T-helper 2 cell treated with Interferon-gamma antibody and Interleukin-4, amounts not matched to agents 100 ng/mL and 5 ng/mL, for 36 hours (primary cell): ENCODE measurements around the gene KCNQ2. TPM values are rescaled to one million over a fixed set of nuclear protein-coding genes. Genes with fewer than 3 reads are reported as not detected.
"Not testable (repeated sequence)": the region's sequence is repeated elsewhere in the genome, so short reads cannot be mapped to it uniquely, and the experiment has no call there.

Experiments used
- intact Hi-C: fragments of 100-400 bp; cut with micrococcal nuclease; formaldehyde crosslinking; loops from one replicate; pipeline ENCODE4 v1.15.1; 2023
- total RNA-seq: library from RNA; stranded (reverse); gene quantifications from 2 replicates; pipeline ENCODE4 v1.2.3, GENCODE V29; 2022

KCNQ2 gene
- total RNA-seq, 1 donor from 2014 or later, result 0.11 TPM

DNA sequence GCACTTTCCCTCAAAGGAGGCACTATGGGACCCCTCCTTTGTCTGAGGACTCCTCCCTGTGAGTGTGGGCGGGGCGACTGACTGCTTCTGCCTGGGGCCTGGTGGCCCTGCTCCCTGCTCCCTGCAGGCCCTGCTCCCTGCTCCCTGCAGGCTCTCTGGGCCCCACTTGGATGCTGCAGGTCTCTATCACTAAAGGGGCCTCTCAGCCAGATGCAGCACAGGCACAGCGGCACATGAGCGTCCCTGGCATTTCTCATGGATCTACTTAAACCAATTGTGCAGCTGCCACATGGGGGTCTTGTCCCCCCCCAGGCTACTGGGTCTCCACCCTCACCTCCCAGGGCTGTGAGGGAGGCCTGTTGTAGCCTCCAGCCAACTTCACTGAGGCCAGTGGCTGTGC, 18.6 kb upstream of the KCNQ2 start:
- intact Hi-C loops, result no loop called here

DNA sequence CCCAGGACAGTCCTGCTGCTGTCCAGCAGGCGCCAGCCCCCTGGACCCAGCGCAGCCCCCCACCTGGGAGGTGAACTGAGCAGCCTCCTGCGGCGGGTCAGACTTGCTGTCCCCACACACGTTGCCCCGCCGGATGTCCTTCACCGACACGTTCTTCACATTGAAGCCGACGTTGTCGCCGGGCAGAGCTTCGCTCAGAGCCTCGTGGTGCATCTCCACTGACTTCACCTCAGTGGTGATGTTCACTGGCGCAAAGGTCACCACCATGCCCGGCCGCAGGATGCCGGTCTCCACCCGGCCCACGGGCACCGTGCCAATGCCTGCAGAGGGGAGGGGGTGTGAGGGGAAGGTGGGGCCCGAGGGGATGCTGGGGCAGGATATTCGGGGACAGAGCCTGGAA, 18.0 kb upstream of the KCNQ2 start:
- intact Hi-C loops, result no loop called here

DNA sequence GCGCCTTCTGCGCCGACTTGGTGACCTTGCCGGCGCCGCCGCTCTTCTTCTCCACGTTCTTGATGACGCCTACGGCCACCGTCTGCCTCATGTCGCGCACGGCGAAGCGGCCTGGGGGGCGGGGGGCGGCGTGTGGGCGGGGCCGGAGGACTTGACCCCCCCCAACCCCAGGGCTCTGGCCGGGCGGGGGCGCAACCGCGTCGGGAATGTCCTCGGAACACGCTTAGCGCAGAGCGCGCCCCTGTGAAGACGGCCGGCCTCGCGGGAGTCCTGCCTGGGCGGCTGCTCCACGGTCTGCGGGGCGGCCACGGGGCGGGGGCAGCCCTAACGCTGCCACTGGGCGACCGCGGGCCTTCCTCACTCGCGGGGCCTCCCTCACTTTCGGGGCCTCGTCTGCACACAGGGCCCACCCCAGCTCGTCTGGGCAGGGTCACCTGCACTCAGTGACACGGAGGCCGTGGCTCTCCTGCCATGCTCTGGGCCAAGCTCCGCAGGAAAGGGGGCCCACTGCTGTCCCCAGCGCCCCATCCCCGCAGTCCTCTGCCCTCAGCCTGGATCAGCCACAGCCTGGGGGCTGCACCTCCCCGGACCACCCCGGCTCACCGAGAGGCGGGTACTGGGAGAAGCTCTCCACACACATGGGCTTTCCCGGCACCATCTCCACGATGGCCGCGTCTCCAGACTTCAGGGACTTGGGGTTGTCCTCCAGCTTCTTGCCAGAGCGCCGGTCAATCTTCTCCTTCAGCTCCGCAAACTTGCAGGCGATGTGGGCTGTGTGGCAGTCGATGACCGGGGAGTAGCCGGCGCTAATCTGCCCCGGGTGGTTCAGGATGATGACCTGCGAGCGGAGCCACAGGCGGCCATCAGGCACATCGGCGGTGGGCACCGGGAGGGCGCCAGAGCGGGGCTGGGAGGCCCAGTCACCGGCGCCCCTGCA, 16.1 kb upstream of the KCNQ2 start:
- intact Hi-C loops, result no loop called here

DNA sequence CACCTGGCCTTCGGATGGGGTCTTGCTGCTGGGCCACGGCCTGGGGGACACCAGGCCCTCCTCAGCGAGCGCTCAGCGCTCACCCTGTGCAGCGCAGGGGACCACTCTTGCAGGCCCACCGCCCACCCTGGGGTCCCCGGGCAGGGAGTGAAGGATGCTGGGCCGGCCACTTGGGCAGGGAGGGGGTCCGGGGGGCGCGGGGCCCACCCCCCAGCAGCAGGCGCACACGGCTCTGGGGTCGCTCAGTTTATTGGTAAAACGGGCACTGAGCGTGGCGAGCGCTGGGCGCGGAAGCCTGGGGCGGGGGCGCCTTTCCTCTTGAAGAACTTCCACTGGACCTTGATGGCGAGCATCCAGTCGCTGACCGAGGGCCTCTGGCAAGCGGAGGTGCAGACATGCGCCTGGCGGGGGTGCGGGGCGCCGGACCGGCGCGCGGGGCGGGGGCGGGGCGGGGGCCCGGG, 15.4 kb upstream of the KCNQ2 start:
- intact Hi-C loops, result no loop called here

DNA sequence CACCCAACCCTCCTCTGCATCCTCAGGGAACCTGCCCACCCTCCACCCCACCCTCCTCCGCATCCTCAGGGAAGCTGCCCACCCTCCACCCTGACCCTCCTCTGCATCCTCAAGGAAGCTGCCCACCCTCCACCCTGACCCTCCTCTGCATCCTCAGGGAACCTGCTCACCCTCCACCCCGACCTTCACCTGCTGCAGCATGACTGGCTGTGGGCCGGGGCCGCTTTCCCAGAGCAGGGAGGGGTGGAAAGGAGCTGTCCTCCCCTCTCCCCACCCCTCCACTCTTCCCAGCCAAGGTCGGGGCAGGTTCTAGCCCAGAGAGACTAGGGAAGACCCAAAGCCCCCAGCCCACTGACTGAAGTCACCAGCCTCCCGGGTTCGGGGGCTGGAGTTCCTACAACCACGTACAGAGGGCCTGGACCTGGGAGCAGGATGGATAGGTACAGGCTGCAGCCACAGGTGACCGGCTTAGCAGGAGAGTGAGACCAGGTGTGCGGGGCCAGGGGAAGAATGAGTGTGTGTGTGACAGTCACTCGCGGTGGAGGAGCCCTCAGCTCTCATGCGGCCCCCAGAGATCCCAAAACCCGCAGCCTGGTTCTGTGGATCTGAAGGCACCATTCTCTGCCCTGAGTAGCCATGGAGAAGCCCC, 14.8 kb upstream of the KCNQ2 start:
- intact Hi-C loops, result no loop called here

DNA sequence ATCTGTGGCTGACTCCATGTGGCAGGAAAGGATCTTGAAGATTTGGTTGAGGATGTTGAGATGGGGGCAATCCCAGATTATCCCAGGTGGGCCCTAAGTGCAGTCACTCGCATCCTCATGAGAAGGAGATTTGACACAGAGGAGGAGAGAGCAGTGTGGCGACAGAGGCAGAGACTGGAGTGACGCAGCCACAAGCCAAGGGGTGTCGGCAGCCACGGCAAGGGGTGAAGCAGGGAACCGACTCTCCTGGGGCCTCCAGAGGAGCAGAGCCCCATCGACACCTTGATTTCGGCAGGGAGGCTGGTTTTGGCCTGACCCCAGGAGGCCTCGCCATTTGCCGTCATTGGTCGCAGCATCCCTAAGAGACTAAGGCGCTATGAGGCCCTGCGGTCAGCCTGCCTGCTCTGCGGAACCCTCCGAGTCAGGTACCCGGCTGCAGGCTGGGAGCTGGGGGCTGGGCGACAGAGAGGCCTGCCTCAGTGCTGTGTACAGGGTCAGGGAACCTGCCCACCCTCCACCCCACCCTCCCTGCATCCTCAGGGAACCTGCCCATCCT, 13.9 kb upstream of the KCNQ2 start:
- intact Hi-C loops, result no loop called here

DNA sequence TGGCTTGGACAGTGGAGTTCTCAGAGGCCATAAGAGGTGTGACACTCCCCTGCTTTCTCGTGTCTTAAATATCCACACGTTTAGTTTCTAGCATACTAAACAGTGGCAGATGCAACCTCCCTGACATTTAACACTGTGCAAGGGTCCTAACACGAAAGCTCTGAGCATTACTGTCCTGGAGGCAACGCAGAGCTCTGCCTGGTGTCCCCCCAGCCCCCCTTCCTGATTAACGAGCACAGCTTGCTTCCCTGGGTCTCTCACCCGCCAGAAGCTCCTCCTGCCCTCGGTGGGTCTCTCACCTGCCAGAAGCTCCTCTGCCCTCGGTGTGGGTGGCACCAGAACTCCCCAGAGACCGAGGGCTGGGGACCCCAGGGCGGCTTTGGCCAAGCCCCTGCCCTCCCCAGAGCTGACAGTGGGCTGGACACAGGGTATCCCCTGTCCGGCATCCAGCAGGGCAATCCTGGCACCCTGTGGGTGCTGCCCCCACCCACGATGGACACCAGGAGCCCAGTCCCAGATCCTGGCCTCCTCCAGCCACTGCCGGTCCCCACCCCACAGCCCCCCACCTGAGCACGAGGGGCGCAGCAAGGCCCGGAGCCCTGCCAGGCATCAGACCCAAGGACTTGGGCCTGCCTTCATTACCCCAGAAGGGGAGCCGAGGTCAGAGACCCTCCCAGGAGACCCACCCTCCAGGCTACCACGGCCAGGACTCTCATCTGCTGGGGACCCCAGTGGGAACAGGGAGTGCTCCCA, 12.4 kb upstream of the KCNQ2 start:
- intact Hi-C loops, result no loop called here

DNA sequence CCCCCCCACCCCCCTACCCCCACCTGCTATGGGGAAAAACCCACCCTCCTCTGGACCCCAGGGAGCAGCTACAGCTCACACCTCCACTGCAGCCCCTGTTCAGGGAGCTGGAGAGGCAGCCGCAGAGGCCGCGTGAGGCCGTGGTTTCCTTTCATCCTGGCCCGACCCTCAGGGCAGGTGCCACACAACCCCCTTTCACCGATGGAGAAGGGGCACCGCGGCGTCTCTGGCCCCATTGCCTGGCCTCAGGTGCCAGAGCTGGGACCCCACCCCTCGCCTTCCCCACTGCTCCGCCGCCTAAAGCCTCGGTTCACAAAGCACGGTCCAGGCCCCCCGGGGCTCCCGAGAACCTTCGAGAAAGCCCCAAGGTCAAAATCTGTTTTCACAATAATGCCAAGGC, 11.8 kb upstream of the KCNQ2 start:
- intact Hi-C loops, result no loop called here

DNA sequence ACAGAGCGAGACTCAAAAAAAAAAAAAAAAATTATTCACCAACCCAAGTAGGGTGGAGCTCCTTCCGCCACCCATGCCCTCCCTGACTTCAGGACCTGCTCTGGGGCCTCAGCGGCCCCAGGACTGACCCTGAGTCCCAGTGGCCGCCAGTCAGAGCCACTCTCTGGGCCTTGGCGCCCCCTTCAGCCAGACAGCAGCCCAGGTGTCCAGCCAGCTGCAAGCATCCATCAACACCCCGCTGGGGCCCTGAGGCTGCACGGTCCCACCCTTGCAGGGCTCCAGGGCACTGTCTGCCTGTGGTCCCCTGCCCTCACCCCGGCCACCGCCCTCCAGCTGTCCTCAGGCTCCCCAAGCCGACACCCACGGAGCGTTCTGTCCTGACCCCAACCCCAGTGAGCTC, 11.4 kb upstream of the KCNQ2 start:
- intact Hi-C loops, result no loop called here

DNA sequence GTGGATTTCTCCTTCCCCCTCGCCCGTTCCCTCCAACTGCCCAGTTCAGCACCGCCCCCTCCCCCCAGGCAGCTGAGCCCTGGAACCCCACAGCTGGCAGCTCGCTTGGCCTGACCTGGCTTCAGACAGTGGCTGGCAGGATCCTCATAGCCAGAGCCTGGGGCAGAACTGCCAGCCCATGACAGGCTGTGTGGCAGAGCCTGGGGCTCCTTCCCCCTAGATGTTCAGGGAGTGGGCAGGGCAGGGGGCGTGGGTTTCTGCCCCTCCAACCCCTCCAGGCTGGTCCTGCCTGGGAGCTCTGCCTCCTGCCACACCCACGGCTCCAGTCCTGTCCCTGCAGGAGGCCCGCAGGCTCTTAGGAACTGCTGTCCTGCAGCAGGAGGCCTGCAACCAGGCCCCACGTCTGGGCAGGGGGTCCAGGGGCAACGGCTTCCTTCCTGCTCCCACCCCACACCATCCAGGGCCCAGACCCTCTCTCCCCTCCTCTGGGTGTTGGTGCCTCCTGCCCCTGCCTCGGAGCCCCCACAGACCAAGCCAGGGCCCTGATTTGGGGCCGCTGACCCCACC, 9.6 kb upstream of the KCNQ2 start:
- intact Hi-C loops, result no loop called here

DNA sequence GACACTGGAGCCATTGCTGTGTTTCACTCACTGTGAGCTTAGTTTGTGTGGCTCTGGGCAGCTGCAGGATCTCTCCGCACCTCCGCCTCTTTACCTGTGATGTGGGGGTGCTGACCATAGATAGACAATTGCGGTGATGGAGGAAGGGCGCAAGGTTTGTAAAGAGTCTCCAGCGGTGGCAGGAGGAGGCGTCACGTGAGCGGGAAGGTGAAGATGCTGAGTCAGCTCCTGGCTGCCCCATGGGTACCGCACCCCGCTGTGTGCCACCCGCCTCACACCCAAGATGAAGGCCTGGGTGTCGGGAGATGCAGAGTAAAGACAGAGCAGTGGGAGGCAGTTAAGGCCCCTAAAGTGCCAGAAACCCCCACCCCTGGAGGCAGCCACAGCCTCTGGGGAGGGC, 9.0 kb upstream of the KCNQ2 start:
- intact Hi-C loops, result no loop called here

DNA sequence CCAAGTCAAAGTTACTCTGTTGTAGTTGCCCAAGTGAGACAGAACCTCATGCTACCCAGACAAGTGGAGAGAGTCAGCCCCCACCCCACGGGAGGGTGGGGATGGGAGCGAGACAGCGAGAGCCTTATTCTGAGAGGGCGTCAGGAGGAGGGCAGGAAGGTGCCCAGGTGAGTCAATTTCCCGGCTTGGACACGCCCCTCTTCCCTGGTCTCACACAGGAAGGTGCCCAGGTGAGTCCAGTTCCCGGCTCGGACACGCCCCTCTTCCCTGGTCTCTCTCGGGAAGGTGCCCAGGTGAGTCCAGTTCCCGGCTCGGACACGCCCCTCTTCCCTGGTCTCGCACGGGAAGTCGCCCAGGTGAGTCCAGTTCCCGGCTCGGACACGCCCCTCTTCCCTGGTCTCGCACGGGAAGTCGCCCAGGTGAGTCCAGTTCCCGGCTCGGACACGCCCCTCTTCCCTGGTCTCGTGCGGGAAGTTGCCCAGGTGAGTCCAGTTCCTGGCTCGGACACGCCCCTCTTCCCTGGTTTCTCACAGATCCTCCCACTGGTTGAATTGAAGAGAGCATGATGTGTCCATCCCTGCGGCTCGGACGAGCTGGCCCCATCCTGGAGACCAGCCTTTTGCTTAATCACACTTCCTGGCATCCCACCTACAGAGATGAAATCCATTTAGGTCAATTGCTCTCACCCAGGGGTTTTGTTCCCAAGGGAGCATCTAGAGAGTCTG, 7.4 kb upstream of the KCNQ2 start:
- intact Hi-C loops, result not testable (repeated sequence)

DNA sequence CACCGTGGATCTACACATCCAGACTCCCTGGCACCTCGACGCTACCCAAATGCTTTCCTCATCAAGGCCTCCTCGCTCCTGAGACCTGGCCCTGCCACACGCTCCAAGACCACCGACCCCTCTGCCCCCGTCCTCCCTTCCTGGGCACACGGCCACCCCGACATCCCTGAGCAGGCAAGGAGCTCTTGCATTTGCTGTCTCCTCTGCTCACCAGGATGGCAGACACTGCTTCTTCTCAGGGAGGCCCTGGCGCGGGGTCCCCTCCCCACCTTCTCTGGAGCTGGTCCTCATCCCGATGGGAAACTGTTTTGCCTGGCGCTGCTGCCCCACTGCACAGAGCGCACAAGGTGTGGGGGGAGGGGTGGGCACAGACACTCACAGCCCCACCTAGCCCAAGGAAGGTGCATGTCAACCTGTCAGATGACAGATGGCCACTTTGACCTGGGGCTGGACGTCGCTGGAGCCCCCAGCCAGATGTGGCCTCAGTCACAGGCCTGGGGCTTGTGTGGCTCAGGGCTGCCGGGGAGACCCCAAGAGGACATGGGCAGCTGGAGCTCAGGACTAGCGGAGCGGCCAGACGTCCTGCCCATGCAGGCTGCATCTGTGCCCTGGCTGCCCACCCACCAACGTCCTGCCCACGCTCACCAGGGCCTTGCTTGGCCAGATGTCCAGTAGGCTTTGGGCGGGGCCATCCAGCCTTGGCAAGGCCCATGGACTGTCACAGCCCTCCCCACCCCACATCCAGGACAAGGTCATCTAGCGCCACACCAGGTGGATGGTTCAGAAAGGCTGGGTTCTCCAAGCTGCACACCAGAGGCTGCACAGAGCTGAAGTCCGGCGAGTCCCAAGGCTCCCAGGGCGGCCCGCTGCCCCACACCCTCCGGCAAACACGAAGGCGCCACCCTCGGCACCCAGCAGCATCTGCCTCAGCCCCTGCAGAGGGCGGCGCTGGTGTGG, 6.2 kb upstream of the KCNQ2 start:
- intact Hi-C loops, result no loop called here

DNA sequence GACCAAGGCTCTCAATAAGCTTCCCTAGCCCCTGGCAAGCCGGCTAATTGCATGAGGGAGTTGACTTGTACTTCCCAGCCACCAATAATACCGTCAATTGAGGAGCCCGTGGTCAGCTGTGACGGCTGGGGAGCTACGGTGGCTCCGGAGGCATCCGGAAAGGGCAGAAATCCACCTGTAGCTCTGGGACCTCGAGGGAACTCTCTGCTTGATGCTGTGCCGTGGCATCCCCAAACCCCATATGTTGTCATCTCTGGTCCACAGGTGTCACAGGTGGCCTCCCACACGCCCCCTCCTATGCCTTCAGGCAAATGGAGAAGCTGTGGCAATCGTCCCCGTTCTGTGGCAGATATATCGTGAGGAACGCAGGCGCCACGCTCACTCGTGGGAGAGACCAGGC, 5.5 kb upstream of the KCNQ2 start:
- intact Hi-C loops, result no loop called here

DNA sequence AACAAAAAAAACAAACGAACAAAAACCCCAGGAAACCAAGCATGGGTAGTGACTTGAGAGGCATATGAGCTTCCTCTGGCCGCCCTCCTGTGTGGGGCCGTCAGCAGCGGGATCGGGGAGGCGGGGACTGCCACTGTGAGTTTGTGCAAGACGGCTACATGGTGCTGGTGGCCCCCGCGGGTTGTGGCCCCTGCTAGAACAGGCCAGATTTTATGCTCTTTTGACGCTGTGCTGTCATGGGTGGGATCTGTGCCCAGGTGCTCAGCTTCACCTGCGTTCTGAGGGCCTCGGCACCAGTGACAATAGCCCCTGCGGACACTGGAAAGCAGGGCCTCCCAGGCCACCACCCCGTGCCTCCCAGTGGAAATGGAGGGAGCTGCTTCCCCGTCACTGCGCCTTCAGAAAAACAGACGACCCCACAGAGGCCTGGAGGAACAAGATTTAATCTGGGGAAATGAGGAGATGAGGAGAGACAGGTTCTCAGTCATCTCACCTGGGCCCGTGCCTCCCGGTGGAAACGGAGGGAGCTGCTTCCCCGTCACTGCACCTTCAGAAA, 4.7 kb upstream of the KCNQ2 start:
- intact Hi-C loops, result no loop called here

DNA sequence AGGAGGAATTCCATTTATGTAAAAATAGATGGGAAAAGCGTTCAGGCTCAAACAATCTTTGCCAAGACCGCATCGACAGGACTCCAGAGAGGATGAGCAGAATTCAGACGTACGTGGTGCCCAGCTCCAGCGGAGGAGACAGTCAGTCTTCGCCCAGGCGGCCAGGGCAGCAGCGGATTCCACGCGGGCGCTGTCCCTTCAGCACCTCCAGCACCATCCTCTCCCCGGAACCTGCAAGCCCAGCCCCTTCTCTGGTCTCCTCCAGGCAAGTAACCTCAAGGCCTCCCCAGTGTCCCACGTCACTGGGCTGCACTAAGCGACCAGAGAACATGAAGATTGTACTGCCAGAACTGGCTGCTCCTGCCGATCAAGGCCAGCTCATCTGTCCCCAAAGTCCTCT, 2.8 kb upstream of the KCNQ2 start:
- intact Hi-C loops, result no loop called here

DNA sequence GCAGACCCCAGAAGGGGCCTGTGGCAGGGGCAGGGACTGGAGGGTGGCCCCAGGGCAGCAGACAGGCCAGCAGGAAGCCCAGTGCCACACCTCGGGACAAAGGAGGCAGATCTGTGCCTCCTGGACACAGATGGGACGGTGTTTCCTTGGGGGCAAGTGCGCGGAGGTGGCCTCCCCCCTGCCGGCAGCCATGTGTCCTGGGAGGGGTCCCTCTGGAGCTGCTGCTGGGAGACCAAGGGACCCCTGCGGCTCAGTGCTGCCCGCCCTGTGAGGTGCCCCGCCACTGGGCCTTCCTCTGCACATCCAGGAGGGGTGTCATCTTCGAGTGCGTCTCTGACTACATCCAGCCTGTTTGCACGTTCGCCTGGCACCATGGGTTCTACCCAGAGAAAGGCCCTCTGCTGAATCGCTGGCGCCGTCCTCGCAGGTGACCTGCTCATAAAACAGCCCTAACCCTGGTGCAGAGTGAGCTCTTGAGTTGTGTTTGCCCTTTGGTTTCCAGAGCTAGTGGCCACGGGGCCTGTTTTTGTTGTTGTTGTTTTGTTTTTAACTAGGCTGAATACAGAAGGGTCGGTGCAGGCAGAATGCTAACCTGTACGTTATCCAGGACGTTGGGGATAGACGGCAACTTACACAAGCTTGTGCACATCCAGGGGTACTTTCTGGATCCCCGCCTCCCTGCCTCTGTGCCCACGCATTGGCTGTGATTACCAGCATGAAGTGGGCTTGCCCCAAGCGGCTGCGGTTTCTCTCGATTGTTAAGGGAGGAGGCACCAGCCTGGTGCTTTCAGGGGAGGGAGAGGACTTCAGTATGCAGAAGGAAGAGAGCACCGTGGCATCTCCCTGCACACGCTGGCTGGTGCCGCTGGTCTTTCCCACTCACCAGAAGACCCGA, 1.3 kb upstream of the KCNQ2 start:
- intact Hi-C loops, result no loop called here

DNA sequence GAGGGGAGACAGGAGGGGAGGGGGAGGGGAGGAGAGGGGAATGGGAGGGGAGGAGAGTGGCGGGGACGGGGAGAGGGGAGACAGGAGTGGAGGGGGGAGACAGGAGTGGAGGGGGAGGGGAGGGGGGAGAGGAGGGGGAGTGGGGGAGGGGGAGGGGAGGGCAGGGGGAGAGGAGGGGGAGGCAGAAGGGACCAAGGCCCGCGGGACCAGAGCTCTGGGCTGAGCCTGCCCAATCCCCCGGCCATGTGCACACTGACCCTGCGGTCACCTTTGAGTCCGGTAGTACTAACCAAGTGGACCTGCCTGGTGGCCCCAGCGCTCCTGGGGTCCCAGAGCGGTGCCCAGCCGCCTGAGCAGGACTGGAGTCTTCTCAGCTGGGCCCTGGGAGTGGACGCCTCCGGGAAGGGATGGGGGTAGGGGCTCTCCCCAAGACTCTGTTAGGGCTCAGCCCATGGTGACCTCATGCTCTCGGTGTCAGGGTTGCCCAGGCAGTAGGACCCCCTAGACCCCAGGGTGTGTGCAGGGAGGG, 471 bp upstream of the KCNQ2 start:
- intact Hi-C loops, result no loop called here
